IMR-90 (cell line): ENCODE measurements around the gene RMDN3. TPM values are rescaled to one million over a fixed set of nuclear protein-coding genes. Genes with fewer than 3 reads are reported as not detected.

Experiments used
- ATAC-seq: fragments of 200-7000 bp; cut with Tn5 transposase; 2 replicates; pipeline ENCODE4 v1.9.1; 2020; ENCODE audit warnings: low read depth, mild to moderate bottlenecking, moderate library complexity
- BruUV-seq: library from RNA; stranded (reverse); fragments of 400-500 nt; replicated peaks from 2 replicates; lab custom pipeline; 2021; lab: Mats Ljungman, UMichigan
- CTCF ChIA-PET: fragments of 300-600 bp; formaldehyde crosslinking; extraction: SDS; loops from one replicate; lab custom pipeline; 2021; ENCODE audit warnings: antibody characterized with exemption; lab: Yijun Ruan, JAX
- POLR2A ChIA-PET: fragments of 300-600 bp; sonication (Branson Sonifier 250); formaldehyde crosslinking; loops from one replicate; lab custom pipeline; 2022; ENCODE audit warnings: antibody characterized with exemption; ENCODE audit not compliant: unreplicated experiment; lab: Charles Lee
- DNase-seq: peaks from one replicate; pipeline ENCODE4 v3.0.0; 2013
- H2AFZ ChIP-seq: replicated peaks from 2 replicates; pipeline ENCODE3; 2013; ENCODE audit warnings: low read length, mild to moderate bottlenecking; ENCODE audit not compliant: poor library complexity
- H2AK5ac ChIP-seq: 2 replicates; pipeline ENCODE4 v1.6.1; 2013; ENCODE audit warnings: low read depth, low read length, inconsistent platforms
- H2AK9ac ChIP-seq: replicated peaks from 2 replicates; pipeline ENCODE3; 2013; ENCODE audit warnings: mild to moderate bottlenecking, low read depth, low read length, moderate library complexity; ENCODE audit not compliant: poor library complexity
- H2BK120ac ChIP-seq: 2 replicates; pipeline ENCODE4 v1.6.1; 2013; ENCODE audit warnings: low read depth, low read length, inconsistent platforms
- H2BK15ac ChIP-seq: 3 replicates; pipeline ENCODE4 v1.6.1; 2013; ENCODE audit warnings: low read depth, low read length, inconsistent platforms
- H2BK20ac ChIP-seq: 2 replicates; pipeline ENCODE4 v1.6.1; 2013; ENCODE audit warnings: low read depth, mild to moderate bottlenecking, inconsistent platforms, low read length, moderate library complexity
- H2BK5ac ChIP-seq: 2 replicates; pipeline ENCODE4 v1.6.1; 2013; ENCODE audit warnings: mild to moderate bottlenecking, low read depth, low read length, inconsistent platforms; ENCODE audit not compliant: poor library complexity, severe bottlenecking
- H3K14ac ChIP-seq: replicated peaks from 2 replicates; pipeline ENCODE4 v1.6.1; 2013; ENCODE audit warnings: low read depth, low read length, inconsistent platforms
- H3K18ac ChIP-seq: 2 replicates; pipeline ENCODE4 v1.6.1; 2013; ENCODE audit warnings: low read depth, low read length, control low read depth
- H3K23ac ChIP-seq: 2 replicates; pipeline ENCODE4 v1.6.1; 2013; ENCODE audit warnings: low read depth, low read length, inconsistent platforms
- H3K27ac ChIP-seq: 2 replicates; pipeline ENCODE4 v1.5.1; 2013; ENCODE audit warnings: mild to moderate bottlenecking, control low read depth, low read length; ENCODE audit not compliant: insufficient read depth
- H3K27me3 ChIP-seq: 2 replicates; pipeline ENCODE4 v1.6.1; 2013; ENCODE audit warnings: low read length; ENCODE audit not compliant: control insufficient read depth, insufficient read depth
- H3K36me3 ChIP-seq: 2 replicates; pipeline ENCODE4 v1.6.1; 2013; ENCODE audit warnings: low read length, mixed read lengths; ENCODE audit not compliant: control insufficient read depth, insufficient read depth
- H3K4ac ChIP-seq: 2 replicates; pipeline ENCODE4 v1.6.1; 2013; ENCODE audit warnings: low read depth, low read length, inconsistent platforms
- H3K4me1 ChIP-seq: 2 replicates; pipeline ENCODE4 v1.6.1; 2013; ENCODE audit warnings: low read length, mixed read lengths; ENCODE audit not compliant: control insufficient read depth, insufficient read depth
- H3K4me2 ChIP-seq: 2 replicates; pipeline ENCODE4 v1.6.1; 2013; ENCODE audit warnings: low read depth, mild to moderate bottlenecking, control low read depth, low read length, moderate library complexity
- H3K4me3 ChIP-seq: 2 replicates; pipeline ENCODE4 v1.5.1; 2013; ENCODE audit warnings: low read depth, mild to moderate bottlenecking, control low read depth, low read length, moderate library complexity; ENCODE audit not compliant: insufficient read depth
- H3K56ac ChIP-seq: 2 replicates; pipeline ENCODE4 v1.6.1; 2013; ENCODE audit warnings: low read length, inconsistent platforms; ENCODE audit not compliant: insufficient read depth; ENCODE audit errors: extremely low read depth
- H3K79me1 ChIP-seq, 2 experiments: 2 replicates each; pipeline ENCODE4 v1.6.1; 2013; ENCODE audit warnings: low read length in 2 of 2, inconsistent platforms in 1 of 2, low read depth in 1 of 2
- H3K9ac ChIP-seq: 2 replicates; pipeline ENCODE4 v1.6.1; 2013; ENCODE audit warnings: low read depth, low read length, control low read depth
- H3K9me1 ChIP-seq: 2 replicates; pipeline ENCODE4 v1.6.1; 2013; ENCODE audit warnings: low read length, inconsistent platforms; ENCODE audit not compliant: insufficient read depth
- H3K9me3 ChIP-seq: 2 replicates; pipeline ENCODE4 v1.6.1; 2013; ENCODE audit warnings: low read length; ENCODE audit not compliant: control insufficient read depth, insufficient read depth
- H4K20me1 ChIP-seq: 2 replicates; pipeline ENCODE4 v1.6.1; 2013; ENCODE audit warnings: low read length, inconsistent platforms; ENCODE audit not compliant: insufficient read depth
- H4K5ac ChIP-seq: 2 replicates; pipeline ENCODE4 v1.6.1; 2013; ENCODE audit warnings: mild to moderate bottlenecking, low read depth, low read length, control low read depth
- H4K8ac ChIP-seq, 2 experiments: 2 replicates each; pipeline ENCODE4 v1.6.1; 2013; ENCODE audit warnings: low read depth in 2 of 2, low read length in 2 of 2, control low read depth in 1 of 2, inconsistent platforms in 1 of 2
- H4K91ac ChIP-seq: 2 replicates; pipeline ENCODE4 v1.6.1; 2013; ENCODE audit warnings: low read depth, low read length, inconsistent platforms; ENCODE audit not compliant: insufficient read depth
- BHLHE40 ChIP-seq: fragments of 150-350 bp; IDR thresholded peaks from 2 replicates; pipeline ENCODE4 v1.6.1; 2016; ENCODE audit warnings: mild to moderate bottlenecking, low read depth, low read length
- CEBPB ChIP-seq: IDR thresholded peaks from 2 replicates; pipeline ENCODE4 v1.6.1; 2012; ENCODE audit warnings: low read depth, low read length, improper control_type of control experiment
- CTCF ChIP-seq: conservative IDR thresholded peaks from 2 replicates; pipeline ENCODE4 v1.5.1; 2012; ENCODE audit warnings: mild to moderate bottlenecking, low read depth, low read length, improper control_type of control experiment
- FOS ChIP-seq: fragments of 150-350 bp; IDR thresholded peaks from 2 replicates; pipeline ENCODE4 v1.6.1; 2016; ENCODE audit warnings: low read depth, low read length
- MAFK ChIP-seq: IDR thresholded peaks from 2 replicates; pipeline ENCODE4 v1.6.1; 2012; ENCODE audit warnings: low read depth, low read length, improper control_type of control experiment
- MAZ ChIP-seq: IDR thresholded peaks from 2 replicates; pipeline ENCODE4 v1.6.1; 2012; ENCODE audit warnings: low read depth, mild to moderate bottlenecking, low read length, improper control_type of control experiment, moderate library complexity, borderline replicate concordance
- NFE2L2 ChIP-seq: fragments of 150-350 bp; IDR thresholded peaks from 2 replicates; pipeline ENCODE4 v1.6.1; 2016; ENCODE audit warnings: low read depth, mild to moderate bottlenecking, low read length
- RAD21 ChIP-seq: IDR thresholded peaks from 2 replicates; pipeline ENCODE4 v1.6.1; 2012; ENCODE audit warnings: low read length, improper control_type of control experiment
- RCOR1 ChIP-seq: IDR thresholded peaks from 2 replicates; pipeline ENCODE4 v1.6.1; 2012; ENCODE audit warnings: mild to moderate bottlenecking, low read length, improper control_type of control experiment; ENCODE audit not compliant: insufficient replicate concordance
- RFX5 ChIP-seq: IDR thresholded peaks from 2 replicates; pipeline ENCODE4 v1.8.0; 2012; ENCODE audit warnings: low read depth, mild to moderate bottlenecking, low read length, moderate library complexity
- SMC3 ChIP-seq: fragments of 150-350 bp; IDR thresholded peaks from 2 replicates; pipeline ENCODE4 v1.6.1; 2016; ENCODE audit warnings: low read depth, mild to moderate bottlenecking, antibody characterized with exemption, low read length, moderate library complexity
- WGBS, 2 experiments: methylation state at CpG; one replicate each; pipeline versions ENCODE4 v1.1.5 to v1.1.7; 2013; ENCODE audit warnings: missing lambda C conversion rate in 2 of 2; ENCODE audit not compliant: insufficient read length in 1 of 2; ENCODE audit errors: extremely low coverage in 2 of 2; 5-methylcytosine and 5-hydroxymethylcytosine counted together
- dilution Hi-C: fragments of 300-500 bp; cut with HindIII; formaldehyde crosslinking; loops from one replicate; pipeline ENCODE4 v1.14.3; 2018; ENCODE audit warnings: low sequenced_read_pairs; ENCODE audit not compliant: unreplicated experiment
- in situ Hi-C: fragments of 300-500 bp; cut with MboI; formaldehyde crosslinking; loops from 3 replicates; pipeline ENCODE4 v1.14.3; 2019; ENCODE audit warnings: low sequenced_read_pairs, inconsistent platforms, mixed read lengths
- intact Hi-C: fragments of 100-400 bp; cut with micrococcal nuclease; formaldehyde crosslinking; loops from 2 replicates; pipeline ENCODE4 v1.10.0; 2022
- polyA plus RNA-seq, 3 experiments: library from polyadenylated mRNA; depleted of rRNA; stranded (reverse); fragments of >200 nt; gene quantifications; 2 replicates each; pipeline ENCODE4 v1.2.3, GENCODE V29; 2012; ENCODE audit warnings: low replicate concordance in 1 of 3
- total RNA-seq: library from RNA; depleted of rRNA; stranded (reverse); fragments of >200 nt; gene quantifications from 2 replicates; pipeline ENCODE4 v1.2.3, GENCODE V29; 2012

RMDN3 gene
- total and polyA plus RNA-seq, 2 of the 4 experiments (the other 2 are of a cell fraction): 14.7 to 25.7 TPM

- Histone ChIP-seq H3K4me1 (peaks cover 24% of the 10 kb centered on the region), H3K4me3 (no peak overlapping the region), H4K8ac (no peak overlapping the region), H4K5ac (no peak overlapping the region), H2BK20ac (no peak overlapping the region), H2AFZ (no peak overlapping the region), H3K27me3 (no peaks in the 10 kb centered on the region), H3K14ac (0 out of 2 replicates have a peak overlapping the region, but pooled peaks have one; percentile 20), H3K79me1 (no peaks in the 10 kb centered on the region; a peak in 1 of 4 replicates), H2BK15ac (no peak overlapping the region), H2BK5ac (no peak overlapping the region), H3K4me2 (no peak overlapping the region), H2AK5ac (peak overlapping the region; percentile 23), H3K56ac (no peak overlapping the region), H3K27ac (no peak overlapping the region), H4K91ac (no peak overlapping the region), H3K36me3 (peaks cover 11% of the 10 kb centered on the region), H3K18ac (no peak overlapping the region), H3K9me3 (no peaks in the 10 kb centered on the region), H3K9me1 (peaks cover 17% of the 10 kb centered on the region), H3K4ac (peak overlapping the region; percentile 7; the same call in 1 of the 2 replicates), H3K9ac (no peak overlapping the region), H2BK120ac (no peak overlapping the region; the same call in 1 of the 2 replicates), H3K23ac (peak overlapping the region; percentile 60; the same call in 1 of the 2 replicates), H2AK9ac (no peak overlapping the region), H4K20me1 (peaks cover 9% of the 10 kb centered on the region; the same call in 1 of the 2 replicates)
- ChIA-PET POLR2A (no interaction called here), CTCF (no interaction called here)
- intact Hi-C loops (no loop called here), in situ Hi-C loops (no loop called here), dilution Hi-C loops (no loop called here)
- no peak for TF ChIP-seq FOS
- TF ChIP-seq CEBPB: no peak
- TF ChIP-seq RFX5: no peak
- no peak for TF ChIP-seq RCOR1
- TF ChIP-seq NFE2L2: no peak
- no peak for TF ChIP-seq RAD21
- no peak for TF ChIP-seq MAFK
- TF ChIP-seq SMC3: no peak
- TF ChIP-seq MAZ: no peak
- no peak for TF ChIP-seq BHLHE40
- no peak for TF ChIP-seq CTCF
- BruUV-seq: no TSS peak
- ATAC-seq (no peak), DNase-seq (peak; percentile 28)
- no CpG with 5 or more reads among the region's 7 CpGs for WGBS, 2 experiments
These were observed 11.3 kb upstream of the RMDN3 start for GRCh38 chr15:40766194-40766815.
